ENCODE measurements around the gene EGFL7.

DNA sequence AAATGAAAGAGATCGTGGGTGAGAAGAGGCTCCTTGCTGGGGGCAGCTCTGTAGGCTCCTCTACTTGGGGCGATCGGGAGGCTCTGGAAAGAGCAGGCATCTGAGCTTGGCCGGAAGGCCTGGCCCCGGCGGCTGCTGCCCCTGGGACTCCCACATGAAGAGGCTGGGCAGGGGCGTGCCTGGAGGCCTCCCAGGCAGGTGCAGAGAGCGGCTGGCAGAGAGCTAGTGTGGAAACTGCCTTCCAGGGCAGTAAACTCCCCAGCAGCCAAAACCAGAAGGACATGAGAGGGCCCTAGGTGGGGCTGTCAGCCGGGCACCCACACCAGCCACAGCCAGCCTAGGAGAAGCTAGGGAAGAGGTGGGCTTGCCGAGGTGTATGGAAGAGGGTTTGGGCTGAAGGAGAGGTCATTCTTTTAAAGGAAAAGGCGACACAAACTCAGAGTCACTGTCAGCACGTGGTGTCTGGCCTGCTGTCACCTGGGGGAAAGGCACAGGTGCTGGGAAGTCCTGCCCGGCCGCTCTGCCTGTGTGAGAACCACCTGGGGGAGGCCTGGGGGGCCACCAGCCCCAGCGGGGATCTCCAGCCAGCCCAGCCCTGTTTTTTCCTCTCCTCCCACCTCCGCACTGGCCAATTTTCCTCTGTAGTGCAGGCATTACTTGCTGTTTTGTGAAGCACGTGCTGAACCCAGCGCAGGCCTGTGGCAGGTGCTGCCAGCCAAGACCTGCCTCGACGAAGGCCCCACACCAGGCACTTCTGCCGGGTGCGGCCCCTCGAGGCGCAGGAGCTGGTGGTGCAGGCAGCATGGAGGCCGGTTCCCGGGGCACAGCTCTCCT, 44.8 kb upstream of the EGFL7 start:
- TF ChIP-seq ZNF274 (IDR thresholded peaks at IDR 0.05; ENCODE audit: low read depth, low read length) (no peak), SUZ12 (IDR thresholded peaks at IDR 0.05; ENCODE audit: extremely low read depth, insufficient read depth, insufficient read length) (no peak)

All from NT2/D1 (cell line).